A549 (cell line): ENCODE results near the gene PBX4. TPM values are rescaled to one million over a fixed set of nuclear protein-coding genes. Genes with fewer than 3 reads are reported as not detected.

Experiments used
- ATAC-seq, 2 experiments: fragments of 200-7000 bp in 1 of 2; fragments of >200 bp in 1 of 2; cut with Nextera tagmentation in 1 of 2; cut with Tn5 transposase in 1 of 2; 3 replicates each; pipeline versions ENCODE4 v1.8.0 to v1.9.1; 2018 to 2020; ENCODE audit warnings: mild to moderate bottlenecking in 1 of 2, moderate library complexity in 1 of 2
- CTCF ChIA-PET: fragments of 300-600 bp; sonication (Branson Sonifier 250); formaldehyde crosslinking; extraction: SDS; loops from one replicate; lab custom pipeline; 2021; ENCODE audit warnings: antibody characterized with exemption, inconsistent platforms; lab: Yijun Ruan, JAX
- POLR2A ChIA-PET: fragments of 350-600 bp; formaldehyde crosslinking; extraction: SDS; loops from one replicate; lab custom pipeline; 2021; ENCODE audit warnings: antibody characterized with exemption, inconsistent platforms; lab: Yijun Ruan, JAX
- DNase-seq, 2 experiments: peaks; one replicate each; pipeline versions ENCODE4 v3.0.0 to v3.0.0-alpha.2; 2011 to 2016; ENCODE audit warnings: low read depth in 1 of 2, low spot score in 1 of 2
- FAIRE-seq: peaks from 2 replicates; lab custom pipeline; 2011; peaks lifted over from hg19 to GRCh38; lab: Jason Lieb, UNC
- H3K27ac ChIP-seq, 2 experiments: fragments of >200 bp; sonication (Bioruptor Twin); formaldehyde crosslinking; 3 replicates each; pipeline ENCODE4 v1.5.1; 2016 to 2017
- H3K4me1 ChIP-seq: fragments of >200 bp; sonication (Bioruptor Twin); formaldehyde crosslinking; 3 replicates; pipeline ENCODE4 v1.6.1; 2016
- H3K4me2 ChIP-seq: fragments of >200 bp; sonication (Bioruptor Twin); formaldehyde crosslinking; 3 replicates; pipeline ENCODE4 v1.6.1; 2016
- H3K4me3 ChIP-seq: fragments of >200 bp; sonication (Bioruptor Twin); formaldehyde crosslinking; 3 replicates; pipeline ENCODE4 v1.5.1; 2016
- H3K9me3 ChIP-seq: fragments of >200 bp; sonication (Bioruptor Twin); formaldehyde crosslinking; 3 replicates; pipeline ENCODE4 v1.6.1; 2016
- BHLHE40 ChIP-seq: IDR thresholded peaks from 2 replicates; pipeline ENCODE4 v1.6.1; 2012; ENCODE audit warnings: low read depth, low read length, inconsistent platforms
- CEBPB ChIP-seq, 2 experiments: fragments of >200 bp in 1 of 2; sonication (Bioruptor Twin) in 1 of 2; formaldehyde crosslinking in 1 of 2; IDR thresholded peaks; 2 replicates each; pipeline ENCODE4 v1.6.1; 2012 to 2016
- EHMT2 ChIP-seq: fragments of 200-600 bp; sonication (generic); IDR thresholded peaks from 2 replicates; pipeline ENCODE4 v1.6.1; 2016; ENCODE audit warnings: antibody characterized with exemption, low read depth, mild to moderate bottlenecking, moderate library complexity
- ELK1 ChIP-seq: fragments of 150-350 bp; IDR thresholded peaks from 2 replicates; pipeline ENCODE4 v1.6.1; 2014; ENCODE audit warnings: low read depth, mild to moderate bottlenecking, low read length
- FOSL2 ChIP-seq, 2 experiments: fragments of 450-650 bp in 1 of 2; fragments of >200 bp in 1 of 2; sonication (Bioruptor Twin) in 1 of 2; formaldehyde crosslinking; IDR thresholded peaks; 2 replicates each; pipeline versions ENCODE4 v1.5.0 to v1.6.1; 2016 to 2020; ENCODE audit warnings: mild to moderate bottlenecking in 1 of 2, moderate library complexity in 1 of 2
- FOXS1 ChIP-seq: fragments of 250-450 bp; sonication (Bioruptor Pico); IDR thresholded peaks from 2 replicates; pipeline ENCODE4 v1.5.0; 2020; ENCODE audit warnings: mild to moderate bottlenecking, moderate library complexity
- GATA3 ChIP-seq: IDR thresholded peaks from 2 replicates; pipeline ENCODE4 v1.6.1; 2012; ENCODE audit warnings: borderline replicate concordance
- HDAC2 ChIP-seq: fragments of 200-600 bp; sonication (generic); IDR thresholded peaks from 2 replicates; pipeline ENCODE4 v1.6.1; 2016
- HOXB5 ChIP-seq: fragments of 250-450 bp; sonication (Bioruptor Pico); IDR thresholded peaks from 2 replicates; pipeline ENCODE4 v1.5.0; 2020; ENCODE audit warnings: mild to moderate bottlenecking, moderate library complexity
- JUN ChIP-seq, 2 experiments: fragments of >200 bp; sonication (Bioruptor Twin); formaldehyde crosslinking; IDR thresholded peaks; 2 replicates in 1 of 2; 3 replicates in 1 of 2; pipeline ENCODE4 v1.6.1; 2016 to 2017
- MAX ChIP-seq: IDR thresholded peaks from 2 replicates; pipeline ENCODE4 v1.6.1; 2012
- MYC ChIP-seq: IDR thresholded peaks from 2 replicates; pipeline ENCODE4 v1.6.1; 2012; ENCODE audit warnings: mild to moderate bottlenecking, inconsistent platforms, low read length, improper control_type of control experiment, borderline replicate concordance
- NFE2L2 ChIP-seq: fragments of 150-350 bp; conservative IDR thresholded peaks from 2 replicates; pipeline ENCODE4 v1.6.1; 2014; ENCODE audit warnings: low read length
- NPAS2 ChIP-seq: fragments of 250-450 bp; sonication (Bioruptor Pico); IDR thresholded peaks from 2 replicates; pipeline ENCODE4 v1.8.0; 2022; ENCODE audit warnings: mild to moderate bottlenecking, moderate library complexity, borderline replicate concordance
- NR3C1 ChIP-seq: fragments of >200 bp; sonication (Bioruptor Twin); formaldehyde crosslinking; IDR thresholded peaks from 3 replicates; pipeline ENCODE4 v1.6.1; 2017
- PHF8 ChIP-seq: fragments of 200-600 bp; sonication (generic); IDR thresholded peaks from 2 replicates; pipeline ENCODE4 v1.6.1; 2016; ENCODE audit warnings: low read depth, mild to moderate bottlenecking, antibody characterized with exemption, moderate library complexity, borderline replicate concordance
- POLR2AphosphoS2 ChIP-seq: conservative IDR thresholded peaks from 2 replicates; pipeline ENCODE4 v1.6.1; 2012; ENCODE audit warnings: low read length, improper control_type of control experiment, inconsistent platforms
- RAD21 ChIP-seq, 2 experiments: fragments of >200 bp in 1 of 2; sonication (Bioruptor Twin) in 1 of 2; formaldehyde crosslinking in 1 of 2; IDR thresholded peaks in 1 of 2; conservative IDR thresholded peaks in 1 of 2; 2 replicates in 1 of 2; 3 replicates in 1 of 2; pipeline ENCODE4 v1.6.1; 2012 to 2018; ENCODE audit warnings: inconsistent platforms in 1 of 2
- RARB ChIP-seq: fragments of 250-450 bp; sonication (Bioruptor Pico); IDR thresholded peaks from 2 replicates; pipeline ENCODE4 v1.8.0; 2021; ENCODE audit warnings: mild to moderate bottlenecking, moderate library complexity
- RFX5 ChIP-seq: fragments of 450-650 bp; IDR thresholded peaks from 2 replicates; pipeline ENCODE4 v1.7.1; 2014; ENCODE audit warnings: antibody characterized with exemption, mild to moderate bottlenecking, moderate library complexity
- TFCP2L1 ChIP-seq: fragments of 250-450 bp; sonication (Bioruptor Pico); IDR thresholded peaks from 2 replicates; pipeline ENCODE4 v1.5.0; 2021; ENCODE audit warnings: mild to moderate bottlenecking
- TP53 ChIP-seq: fragments of 250-450 bp; sonication (Bioruptor Pico); IDR thresholded peaks from 2 replicates; pipeline ENCODE4 v1.5.0; 2021; ENCODE audit warnings: mild to moderate bottlenecking, moderate library complexity
- ZC3H11A ChIP-seq: fragments of 450-650 bp; IDR thresholded peaks from 2 replicates; pipeline ENCODE4 v1.6.1; 2014; ENCODE audit warnings: antibody characterized with exemption, mild to moderate bottlenecking
- ZFP36 ChIP-seq: fragments of 450-650 bp; IDR thresholded peaks from 2 replicates; pipeline ENCODE4 v1.6.1; 2014; ENCODE audit warnings: borderline replicate concordance; ENCODE audit not compliant: partially characterized antibody
- WGBS: methylation state at CpG from one replicate; pipeline ENCODE4 v1.1.6; 2017; ENCODE audit errors: missing lambda C conversion rate; 5-methylcytosine and 5-hydroxymethylcytosine counted together
- polyA plus RNA-seq, 4 experiments: library from polyadenylated mRNA; depleted of rRNA in 3 of 4; stranded (reverse); fragments of >200 nt; fragmentation: RNase III in 1 of 4; extraction: RNeasy Plus Mini Kit Qiagen cat#74134 plus additional on column Dnase treatment in 1 of 4; gene quantifications; 2 replicates in 3 of 4; 3 replicates in 1 of 4; pipeline ENCODE4 v1.2.3, GENCODE V29; 2011 to 2017
- TF ChIP-seq, protein P1 (sequence below): IDR thresholded peaks from 2 replicates; pipeline ENCODE4 v1.6.1; 2012
- TF ChIP-seq, protein P2 (sequence below): fragments of 200-600 bp; sonication (generic); IDR thresholded peaks from 2 replicates; pipeline ENCODE4 v1.6.1; 2016; ENCODE audit warnings: antibody characterized with exemption, mild to moderate bottlenecking, moderate library complexity

Gene PBX4
- polyA plus RNA-seq, 2 of the 4 experiments (the other 2 are of a cell fraction): 0.70 to 0.90 TPM

- Histone ChIP-seq H3K4me1 (no peaks in the 10 kb centered on the region), H3K27ac (no peak overlapping the region), H3K9me3 (no peaks in the 10 kb centered on the region), H3K4me3 (no peak overlapping the region), H3K4me2 (no peak overlapping the region)
- DNase-seq: no peak
- TF ChIP-seq BHLHE40 (no peak), MYC (no peak), EHMT2 (no peak), FOXS1 (CRISPR knock-in tag) (no peak), HOXB5 (CRISPR knock-in tag) (no peak), FOSL2 (IDR thresholded peaks at IDR 0.05) (no peak), FOSL2 (CRISPR knock-in tag; IDR thresholded peaks at IDR 0.05) (no peak), PHF8 (no peak), MAX (no peak), RARB (no peak), NR3C1 (no peak), NPAS2 (CRISPR knock-in tag) (no peak), JUN (IDR thresholded peaks at IDR 0.05) (no peak), TFCP2L1 (CRISPR knock-in tag) (no peak), RAD21 (conservative IDR thresholded peaks at IDR 0.05 in 1 of 2, IDR thresholded peaks at IDR 0.05 in 1 of 2) (no peak), HDAC2 (no peak)
- TF ChIP-seq, protein P1, sequence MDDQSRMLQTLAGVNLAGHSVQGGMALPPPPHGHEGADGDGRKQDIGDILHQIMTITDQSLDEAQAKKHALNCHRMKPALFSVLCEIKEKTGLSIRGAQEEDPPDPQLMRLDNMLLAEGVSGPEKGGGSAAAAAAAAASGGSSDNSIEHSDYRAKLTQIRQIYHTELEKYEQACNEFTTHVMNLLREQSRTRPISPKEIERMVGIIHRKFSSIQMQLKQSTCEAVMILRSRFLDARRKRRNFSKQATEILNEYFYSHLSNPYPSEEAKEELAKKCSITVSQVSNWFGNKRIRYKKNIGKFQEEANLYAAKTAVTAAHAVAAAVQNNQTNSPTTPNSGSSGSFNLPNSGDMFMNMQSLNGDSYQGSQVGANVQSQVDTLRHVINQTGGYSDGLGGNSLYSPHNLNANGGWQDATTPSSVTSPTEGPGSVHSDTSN: no peak
- POLR2A ChIA-PET: interaction anchor here (0.7 kb wide), 1 partner anchor 15 kb away, joined by 4 read pairs; the partner anchor contains the start of genes NDUFA13 and TSSK6
- no peak for FAIRE-seq
- WGBS: 76% methylated on average over 7 of the region's 9 CpGs
- CTCF ChIA-PET: interaction anchor here (0.6 to 6.4 kb wide), 3 partner anchors 22 to 237 kb away, joined by 3 to 79 read pairs (median 7); no protein-coding TSS in a partner anchor
- no peak for ATAC-seq
Measured at GRCh38 chr19:19530423-19530804, 88.1 kb downstream of the PBX4 start.

DNA sequence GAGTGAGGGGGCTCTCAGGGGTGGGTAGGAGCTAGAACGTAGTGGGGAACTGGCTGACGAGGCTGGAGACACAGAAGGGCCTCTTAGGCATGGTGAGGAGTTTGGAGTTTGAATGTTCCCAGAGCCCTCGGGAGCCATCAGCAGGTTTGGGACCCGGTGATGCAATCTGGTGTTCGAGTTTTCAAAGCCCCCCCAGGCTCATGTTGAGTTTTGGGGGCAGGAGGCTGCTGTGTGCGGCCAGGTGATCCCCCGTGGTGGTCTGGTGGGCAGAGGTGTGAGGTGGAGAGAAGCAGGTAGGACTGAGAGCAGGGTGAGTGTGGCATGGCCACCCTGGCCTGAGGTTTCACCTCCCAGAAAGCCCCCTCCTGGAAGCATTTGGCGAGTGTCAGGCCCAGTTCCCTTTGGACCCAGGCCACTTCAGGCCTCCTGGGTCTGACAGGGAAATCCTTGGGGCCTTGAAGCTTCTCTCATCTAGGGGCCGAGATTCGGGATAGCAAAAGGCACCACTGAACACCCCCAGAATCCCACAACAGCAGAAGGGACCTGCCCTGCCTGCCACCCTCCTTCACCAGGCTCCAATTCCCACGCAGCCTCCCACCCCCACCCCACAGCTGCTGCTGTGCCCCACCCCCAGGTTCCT, 88.6 kb downstream of the PBX4 start:
- CTCF ChIA-PET: interaction anchor here (0.6 to 6.4 kb wide), 3 partner anchors 23 to 236 kb away, joined by 3 to 79 read pairs (median 7); no protein-coding TSS in a partner anchor

More for the DNA sequence above, 88.6 kb downstream of the PBX4 start:
- no peaks in the 10 kb centered on the region for H3K9me3 ChIP-seq
- H3K27ac ChIP-seq: no peak overlapping the region
- TF ChIP-seq MYC (no peak), ELK1 (no peak), FOXS1 (CRISPR knock-in tag) (no peak), ZFP36 (no peak), HOXB5 (CRISPR knock-in tag) (no peak), RFX5 (no peak), ZC3H11A (no peak), POLR2AphosphoS2 (no peak), GATA3 (no peak), NFE2L2 (no peak), TP53 (CRISPR knock-in tag) (no peak), RAD21 (conservative IDR thresholded peaks at IDR 0.05 in 1 of 2, IDR thresholded peaks at IDR 0.05 in 1 of 2) (no peak), CEBPB (IDR thresholded peaks at IDR 0.05) (no peak)
- TF ChIP-seq, protein P2, sequence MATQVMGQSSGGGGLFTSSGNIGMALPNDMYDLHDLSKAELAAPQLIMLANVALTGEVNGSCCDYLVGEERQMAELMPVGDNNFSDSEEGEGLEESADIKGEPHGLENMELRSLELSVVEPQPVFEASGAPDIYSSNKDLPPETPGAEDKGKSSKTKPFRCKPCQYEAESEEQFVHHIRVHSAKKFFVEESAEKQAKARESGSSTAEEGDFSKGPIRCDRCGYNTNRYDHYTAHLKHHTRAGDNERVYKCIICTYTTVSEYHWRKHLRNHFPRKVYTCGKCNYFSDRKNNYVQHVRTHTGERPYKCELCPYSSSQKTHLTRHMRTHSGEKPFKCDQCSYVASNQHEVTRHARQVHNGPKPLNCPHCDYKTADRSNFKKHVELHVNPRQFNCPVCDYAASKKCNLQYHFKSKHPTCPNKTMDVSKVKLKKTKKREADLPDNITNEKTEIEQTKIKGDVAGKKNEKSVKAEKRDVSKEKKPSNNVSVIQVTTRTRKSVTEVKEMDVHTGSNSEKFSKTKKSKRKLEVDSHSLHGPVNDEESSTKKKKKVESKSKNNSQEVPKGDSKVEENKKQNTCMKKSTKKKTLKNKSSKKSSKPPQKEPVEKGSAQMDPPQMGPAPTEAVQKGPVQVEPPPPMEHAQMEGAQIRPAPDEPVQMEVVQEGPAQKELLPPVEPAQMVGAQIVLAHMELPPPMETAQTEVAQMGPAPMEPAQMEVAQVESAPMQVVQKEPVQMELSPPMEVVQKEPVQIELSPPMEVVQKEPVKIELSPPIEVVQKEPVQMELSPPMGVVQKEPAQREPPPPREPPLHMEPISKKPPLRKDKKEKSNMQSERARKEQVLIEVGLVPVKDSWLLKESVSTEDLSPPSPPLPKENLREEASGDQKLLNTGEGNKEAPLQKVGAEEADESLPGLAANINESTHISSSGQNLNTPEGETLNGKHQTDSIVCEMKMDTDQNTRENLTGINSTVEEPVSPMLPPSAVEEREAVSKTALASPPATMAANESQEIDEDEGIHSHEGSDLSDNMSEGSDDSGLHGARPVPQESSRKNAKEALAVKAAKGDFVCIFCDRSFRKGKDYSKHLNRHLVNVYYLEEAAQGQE: no peak
- no peak overlapping the region for H3K4me3 ChIP-seq
- 87% methylated on average over 8 of the region's 11 CpGs for WGBS
- DNase-seq: no peak
- no peaks in the 10 kb centered on the region for H3K4me1 ChIP-seq
- POLR2A ChIA-PET: interaction anchor here (0.7 kb wide), 1 partner anchor 14 kb away, joined by 4 read pairs; the partner anchor contains the start of genes NDUFA13 and TSSK6
- H3K4me2 ChIP-seq: no peak overlapping the region
- ATAC-seq: no peak
- no peak for FAIRE-seq
